SK-N-SH (cell line): ENCODE measurements around the gene SLC39A9. TPM values are rescaled to one million over a fixed set of nuclear protein-coding genes. Genes with fewer than 3 reads are reported as not detected.

Source experiments
- CTCF ChIA-PET: fragments of 300-600, 350-600 bp; formaldehyde crosslinking; extraction: SDS; loops from one replicate; lab custom pipeline; 2021; lab: Yijun Ruan, JAX
- POLR2A ChIA-PET: fragments of 350-600 bp; sonication (Branson Sonifier 250); formaldehyde crosslinking; extraction: SDS; loops from one replicate; lab custom pipeline; 2020; ENCODE audit warnings: antibody characterized with exemption, inconsistent platforms; lab: Yijun Ruan, JAX
- DNase-seq: peaks from one replicate; pipeline ENCODE4 v3.0.0; 2012
- H2AFZ ChIP-seq: fragments of 200-600 bp; sonication (generic); 2 replicates; pipeline ENCODE4 v1.8.1; 2016; ENCODE audit warnings: antibody characterized with exemption, mild to moderate bottlenecking, low read depth
- H3F3A ChIP-seq: fragments of 200-600 bp; sonication (generic); replicated peaks from 2 replicates; pipeline ENCODE3; 2016; ENCODE audit warnings: antibody characterized with exemption, mild to moderate bottlenecking; ENCODE audit not compliant: insufficient read depth
- H3K27ac ChIP-seq, 2 experiments: fragments of 200-500 bp in 1 of 2; fragments of 200-600 bp in 1 of 2; sonication (Bioruptor generic) in 1 of 2; sonication (generic), shearing (Covaris generic) in 1 of 2; 2 replicates each; pipeline versions ENCODE4 v1.5.1 to v1.6.1; 2014 to 2016; ENCODE audit warnings: low read depth in 2 of 2, inconsistent platforms in 1 of 2, low read length in 1 of 2, mild to moderate bottlenecking in 1 of 2, mixed read lengths in 1 of 2
- H3K27me3 ChIP-seq: fragments of 200-600 bp; sonication (generic), shearing (Covaris generic); 2 replicates; pipeline ENCODE4 v1.6.1; 2016; ENCODE audit warnings: mixed run types; ENCODE audit not compliant: insufficient read depth
- H3K36me3 ChIP-seq, 2 experiments: fragments of 200-500 bp in 1 of 2; fragments of 200-600 bp in 1 of 2; sonication (Bioruptor generic) in 1 of 2; sonication (generic) in 1 of 2; replicated peaks in 1 of 2; 2 replicates each; pipeline versions ENCODE3 to v1.5.1; 2014 to 2016; ENCODE audit warnings: low read length in 1 of 2, mild to moderate bottlenecking in 1 of 2; ENCODE audit not compliant: insufficient read depth in 2 of 2, control insufficient read depth in 1 of 2
- H3K4me1 ChIP-seq, 2 experiments: fragments of 200-500 bp in 1 of 2; fragments of 200-600 bp in 1 of 2; sonication (Bioruptor generic) in 1 of 2; sonication (generic), shearing (Covaris generic) in 1 of 2; 2 replicates each; pipeline versions ENCODE4 v1.5.1 to v1.6.1; 2014 to 2016; ENCODE audit warnings: low read depth in 1 of 2, low read length in 1 of 2, mixed run types in 1 of 2; ENCODE audit not compliant: insufficient read depth in 2 of 2, control insufficient read depth in 1 of 2
- H3K4me2 ChIP-seq: fragments of 200-600 bp; sonication (generic), shearing (Covaris generic); 2 replicates; pipeline ENCODE4 v1.6.1; 2017; ENCODE audit warnings: mixed run types
- H3K4me3 ChIP-seq, 2 experiments: fragments of 200-500 bp in 1 of 2; fragments of 200-600 bp in 1 of 2; sonication (Bioruptor generic) in 1 of 2; sonication (generic), shearing (Covaris generic) in 1 of 2; 2 replicates each; pipeline versions ENCODE4 v1.5.1 to v1.8.1; 2014 to 2016; ENCODE audit warnings: low read depth in 2 of 2, inconsistent platforms in 1 of 2, low read length in 1 of 2, mild to moderate bottlenecking in 1 of 2, mixed read lengths in 1 of 2, moderate library complexity in 1 of 2
- H3K79me2 ChIP-seq: fragments of 200-600 bp; sonication (generic); 2 replicates; pipeline ENCODE4 v1.8.1; 2017; ENCODE audit warnings: mild to moderate bottlenecking; ENCODE audit not compliant: insufficient read depth
- H3K9ac ChIP-seq: fragments of 200-600 bp; sonication (generic); 2 replicates; pipeline ENCODE4 v1.6.1; 2017; ENCODE audit warnings: mixed run types
- H3K9me2 ChIP-seq: fragments of 200-600 bp; sonication (generic); 2 replicates; pipeline ENCODE4 v1.6.1; 2017; ENCODE audit warnings: mixed run types
- H3K9me3 ChIP-seq: fragments of 200-600 bp; sonication (generic); 2 replicates; pipeline ENCODE4 v1.6.1; 2017; ENCODE audit warnings: mixed run types, mild to moderate bottlenecking, moderate library complexity
- H4K20me1 ChIP-seq: fragments of 200-600 bp; sonication (generic); 2 replicates; pipeline ENCODE4 v1.6.1; 2017; ENCODE audit warnings: mild to moderate bottlenecking, mixed run types; ENCODE audit not compliant: insufficient read depth
- CHD2 ChIP-seq: fragments of 150-350 bp; IDR thresholded peaks from 2 replicates; pipeline ENCODE4 v1.6.1; 2018; ENCODE audit warnings: low read length; ENCODE audit not compliant: partially characterized antibody
- EP300 ChIP-seq, 2 experiments: IDR thresholded peaks; 2 replicates each; pipeline versions ENCODE4 v1.4.0 to v1.6.1; 2012; ENCODE audit warnings: borderline replicate concordance in 1 of 2, low read depth in 1 of 2, low read length in 1 of 2
- EZH2phosphoT487 ChIP-seq: fragments of 200-600 bp; sonication (generic); IDR thresholded peaks from 2 replicates; pipeline ENCODE4 v1.6.1; 2017; ENCODE audit warnings: low read depth, mixed run types, mild to moderate bottlenecking, antibody characterized with exemption, moderate library complexity, borderline replicate concordance
- FOXJ3 ChIP-seq: sonication (generic); formaldehyde crosslinking; IDR thresholded peaks from 2 replicates; pipeline ENCODE4 v1.5.1; 2020; ENCODE audit warnings: mild to moderate bottlenecking, missing genetic modification reagents
- FOXM1 ChIP-seq: IDR thresholded peaks from 2 replicates; pipeline ENCODE4 v1.4.0; 2012; ENCODE audit warnings: low read depth, mild to moderate bottlenecking
- JUND ChIP-seq: IDR thresholded peaks from 2 replicates; pipeline ENCODE4 v1.4.0; 2012
- MEF2A ChIP-seq: IDR thresholded peaks from 2 replicates; pipeline ENCODE4 v1.4.0; 2012; ENCODE audit warnings: low read depth, borderline replicate concordance
- NRF1 ChIP-seq: IDR thresholded peaks from 2 replicates; pipeline ENCODE4 v1.6.1; 2012; ENCODE audit warnings: low read depth, mild to moderate bottlenecking, low read length
- POLR2AphosphoS5 ChIP-seq: IDR thresholded peaks from 2 replicates; pipeline ENCODE4 v1.6.1; 2012; ENCODE audit warnings: low read depth, low read length
- RAD21 ChIP-seq: IDR thresholded peaks from 2 replicates; pipeline ENCODE4 v1.6.1; 2012; ENCODE audit warnings: mild to moderate bottlenecking, low read length
- RFX5 ChIP-seq: IDR thresholded peaks from 2 replicates; pipeline ENCODE4 v1.6.1; 2012; ENCODE audit warnings: mild to moderate bottlenecking, improper control_type of control experiment, low read length
- SIN3A ChIP-seq: IDR thresholded peaks from 2 replicates; pipeline ENCODE4 v1.6.1; 2012; ENCODE audit warnings: low read depth, mild to moderate bottlenecking, low read length, moderate library complexity, borderline replicate concordance
- SMC3 ChIP-seq: IDR thresholded peaks from 2 replicates; pipeline ENCODE4 v1.6.1; 2012; ENCODE audit warnings: low read depth, low read length, improper control_type of control experiment
- TEAD4 ChIP-seq: IDR thresholded peaks from 2 replicates; pipeline ENCODE4 v1.4.0; 2012; ENCODE audit warnings: mild to moderate bottlenecking, borderline replicate concordance; ENCODE audit not compliant: insufficient read depth
- YY1 ChIP-seq: IDR thresholded peaks from 2 replicates; pipeline ENCODE4 v1.4.0; 2012; ENCODE audit warnings: low read depth, mild to moderate bottlenecking
- WGBS: methylation state at CpG from one replicate; pipeline ENCODE4 v1.1.6; 2017; ENCODE audit warnings: low lambda C conversion rate; 5-methylcytosine and 5-hydroxymethylcytosine counted together
- polyA plus RNA-seq, 3 experiments: library from polyadenylated mRNA; depleted of rRNA; stranded (reverse); fragments of >200 nt; gene quantifications; 2 replicates each; pipeline ENCODE4 v1.2.3, GENCODE V29; 2012
- TF ChIP-seq, protein P1 (sequence below): IDR thresholded peaks from 2 replicates; pipeline ENCODE4 v1.4.0; 2012; ENCODE audit warnings: low read depth, borderline replicate concordance
- TF ChIP-seq, protein P2 (sequence below): IDR thresholded peaks from 2 replicates; pipeline ENCODE4 v1.4.0; 2012; ENCODE audit warnings: low read depth, borderline replicate concordance
- TF ChIP-seq, protein P3 (sequence below): fragments of 150-350 bp; IDR thresholded peaks from 2 replicates; pipeline ENCODE4 v1.6.1; 2017; ENCODE audit warnings: antibody characterized with exemption, low read length, low read depth, borderline replicate concordance
- TF ChIP-seq, protein P4 (sequence below): IDR thresholded peaks from 2 replicates; pipeline ENCODE4 v1.4.0; 2012; ENCODE audit warnings: low read depth

The SLC39A9 gene
- polyA plus RNA-seq, 1 of the 3 experiments (the other 2 are of a cell fraction) = 39.8 TPM

DNA sequence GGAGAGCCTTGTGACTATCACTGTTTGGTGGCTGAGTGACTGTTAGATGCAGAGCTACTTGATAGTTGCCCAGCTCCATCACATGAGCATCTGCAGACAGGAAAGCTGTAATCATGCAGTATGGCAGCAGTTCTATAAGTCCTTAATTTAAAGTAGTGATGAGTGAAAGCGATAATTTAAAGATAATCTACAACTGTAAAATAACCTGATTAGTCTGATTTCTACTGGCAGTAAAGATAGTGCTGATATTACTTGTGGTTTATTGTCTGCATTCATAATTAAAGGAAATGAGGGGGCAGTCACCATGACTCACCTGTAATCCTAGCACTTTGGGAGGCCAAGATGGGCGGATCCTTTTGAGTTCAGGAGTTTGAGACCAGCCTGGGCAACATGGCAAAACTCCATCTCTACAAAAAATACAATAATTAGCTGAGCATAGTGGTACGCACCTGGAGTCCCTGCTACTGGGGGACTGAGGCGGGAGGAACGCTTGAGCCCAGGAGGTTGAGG is 44.9 kb downstream of the SLC39A9 start:
- H3K9me2 ChIP-seq = no peaks in the 10 kb centered on the region
- ChIA-PET CTCF (interaction anchor here (1.0 to 2.0 kb wide), 2 partner anchors 17 to 184 kb away, joined by 3 to 8 read pairs; no protein-coding TSS in a partner anchor), POLR2A (interaction anchor here (0.9 kb wide), 1 partner anchor 45 kb away, joined by 3 read pairs; the partner anchor contains the start of genes ERH and SLC39A9)
- no peaks in the 10 kb centered on the region for H3K9me3 ChIP-seq
- no peaks in the 10 kb centered on the region for H3F3A ChIP-seq
- peaks cover 3% of the 10 kb centered on the region; the same call in 1 of the 2 replicates for H4K20me1 ChIP-seq
- no peaks in the 10 kb centered on the region for H3K27me3 ChIP-seq
- no peak for DNase-seq
- TF ChIP-seq, protein P1, sequence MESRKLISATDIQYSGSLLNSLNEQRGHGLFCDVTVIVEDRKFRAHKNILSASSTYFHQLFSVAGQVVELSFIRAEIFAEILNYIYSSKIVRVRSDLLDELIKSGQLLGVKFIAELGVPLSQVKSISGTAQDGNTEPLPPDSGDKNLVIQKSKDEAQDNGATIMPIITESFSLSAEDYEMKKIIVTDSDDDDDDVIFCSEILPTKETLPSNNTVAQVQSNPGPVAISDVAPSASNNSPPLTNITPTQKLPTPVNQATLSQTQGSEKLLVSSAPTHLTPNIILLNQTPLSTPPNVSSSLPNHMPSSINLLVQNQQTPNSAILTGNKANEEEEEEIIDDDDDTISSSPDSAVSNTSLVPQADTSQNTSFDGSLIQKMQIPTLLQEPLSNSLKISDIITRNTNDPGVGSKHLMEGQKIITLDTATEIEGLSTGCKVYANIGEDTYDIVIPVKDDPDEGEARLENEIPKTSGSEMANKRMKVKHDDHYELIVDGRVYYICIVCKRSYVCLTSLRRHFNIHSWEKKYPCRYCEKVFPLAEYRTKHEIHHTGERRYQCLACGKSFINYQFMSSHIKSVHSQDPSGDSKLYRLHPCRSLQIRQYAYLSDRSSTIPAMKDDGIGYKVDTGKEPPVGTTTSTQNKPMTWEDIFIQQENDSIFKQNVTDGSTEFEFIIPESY = no peak
- TF ChIP-seq YY1 (no peak), SIN3A (no peak), NRF1 (no peak), EZH2phosphoT487 (no peak), FOXM1 (no peak), POLR2AphosphoS5 (no peak), SMC3 (no peak), EP300 (IDR thresholded peaks at IDR 0.05; ENCODE audit: borderline replicate concordance in 1 of 2, low read depth in 1 of 2, low read length in 1 of 2) (no peak), FOXJ3 (CRISPR knock-in tag) (no peak), JUND (no peak), RFX5 (no peak), MEF2A (no peak), TEAD4 (no peak), RAD21 (no peak), CHD2 (no peak)
- TF ChIP-seq, protein P2, sequence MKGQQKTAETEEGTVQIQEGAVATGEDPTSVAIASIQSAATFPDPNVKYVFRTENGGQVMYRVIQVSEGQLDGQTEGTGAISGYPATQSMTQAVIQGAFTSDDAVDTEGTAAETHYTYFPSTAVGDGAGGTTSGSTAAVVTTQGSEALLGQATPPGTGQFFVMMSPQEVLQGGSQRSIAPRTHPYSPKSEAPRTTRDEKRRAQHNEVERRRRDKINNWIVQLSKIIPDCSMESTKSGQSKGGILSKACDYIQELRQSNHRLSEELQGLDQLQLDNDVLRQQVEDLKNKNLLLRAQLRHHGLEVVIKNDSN = no peak
- TF ChIP-seq, protein P3, sequence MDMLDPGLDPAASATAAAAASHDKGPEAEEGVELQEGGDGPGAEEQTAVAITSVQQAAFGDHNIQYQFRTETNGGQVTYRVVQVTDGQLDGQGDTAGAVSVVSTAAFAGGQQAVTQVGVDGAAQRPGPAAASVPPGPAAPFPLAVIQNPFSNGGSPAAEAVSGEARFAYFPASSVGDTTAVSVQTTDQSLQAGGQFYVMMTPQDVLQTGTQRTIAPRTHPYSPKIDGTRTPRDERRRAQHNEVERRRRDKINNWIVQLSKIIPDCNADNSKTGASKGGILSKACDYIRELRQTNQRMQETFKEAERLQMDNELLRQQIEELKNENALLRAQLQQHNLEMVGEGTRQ = no peak
- TF ChIP-seq, protein P4, sequence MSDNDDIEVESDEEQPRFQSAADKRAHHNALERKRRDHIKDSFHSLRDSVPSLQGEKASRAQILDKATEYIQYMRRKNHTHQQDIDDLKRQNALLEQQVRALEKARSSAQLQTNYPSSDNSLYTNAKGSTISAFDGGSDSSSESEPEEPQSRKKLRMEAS = no peak
- H3K36me3 ChIP-seq = peaks cover 14 to 21% of the 10 kb centered on the region in 2 experiments
- WGBS = 99% methylated on average over 5 of the region's 5 CpGs
- H3K4me2 ChIP-seq = no peak overlapping the region
- H3K9ac ChIP-seq = no peak overlapping the region
- H3K79me2 ChIP-seq = peaks cover 16% of the 10 kb centered on the region; the same call in 1 of the 2 replicates
- no peak overlapping the region for H3K4me3 ChIP-seq
- peaks cover 0 to 5% of the 10 kb centered on the region in 2 experiments; a peak in 2 of 4 replicates for H3K4me1 ChIP-seq
- no peak overlapping the region for H3K27ac ChIP-seq
- no peak overlapping the region for H2AFZ ChIP-seq
